Motor neuron (in vitro differentiated cells): ENCODE results near the gene MTRF1. TPM values are rescaled to one million over a fixed set of nuclear protein-coding genes. Genes with fewer than 3 reads are reported as not detected.

Experiments used
- ATAC-seq, 8 experiments: fragments of 200-7000 bp; cut with Tn5 transposase; replicated peaks in 6 of 8; 2 replicates each; pipeline ENCODE4 v1.8.0; 2021; ENCODE audit warnings: mild to moderate bottlenecking in 8 of 8, moderate library complexity in 8 of 8
- H3K27ac ChIP-seq, 2 donors: fragments of 250-450 bp; sonication (Bioruptor Pico); 2 replicates each; pipeline ENCODE4 v1.9.0; 2021; ENCODE audit warnings: antibody characterized with exemption in 2 of 2, mild to moderate bottlenecking in 2 of 2, moderate library complexity in 1 of 2
- H3K4me1 ChIP-seq, 2 donors: fragments of 250-450 bp; sonication (Bioruptor Pico); replicated peaks in 1 of 2; 2 replicates each; pipeline ENCODE4 v1.6.1; 2021; ENCODE audit warnings: antibody characterized with exemption in 2 of 2, mild to moderate bottlenecking in 2 of 2, moderate library complexity in 1 of 2
- H3K4me3 ChIP-seq, 5 donors: fragments of 250-450 bp; sonication (Bioruptor Pico); 2 replicates each; pipeline ENCODE4 v1.9.0; 2021; ENCODE audit warnings: antibody characterized with exemption in 5 of 5, mild to moderate bottlenecking in 5 of 5, moderate library complexity in 4 of 5
- WGBS, 10 experiments: fragments of 450-650 bp; shearing (Covaris generic); methylation state at CpG; one replicate each; pipeline ENCODE4 v1.0.0; 2022; 5-methylcytosine and 5-hydroxymethylcytosine counted together
- in situ Hi-C, 9 experiments: fragments of 400-800 bp; cut with MboI; loops; one replicate each; pipeline ENCODE4 v1.15.0; 2021; ENCODE audit warnings: low sequenced_read_pairs in 9 of 9, low pct_unique_long_range_greater_than_20kb in 2 of 9; ENCODE audit not compliant: unreplicated experiment in 9 of 9
- total RNA-seq, 8 experiments: library from RNA; unstranded; fragments of 300-600 nt; gene quantifications; 2 replicates each; pipeline versions ENCODE4 v1.2.3 to v1.2.4, GENCODE V29; 2022

Gene MTRF1, protein sequence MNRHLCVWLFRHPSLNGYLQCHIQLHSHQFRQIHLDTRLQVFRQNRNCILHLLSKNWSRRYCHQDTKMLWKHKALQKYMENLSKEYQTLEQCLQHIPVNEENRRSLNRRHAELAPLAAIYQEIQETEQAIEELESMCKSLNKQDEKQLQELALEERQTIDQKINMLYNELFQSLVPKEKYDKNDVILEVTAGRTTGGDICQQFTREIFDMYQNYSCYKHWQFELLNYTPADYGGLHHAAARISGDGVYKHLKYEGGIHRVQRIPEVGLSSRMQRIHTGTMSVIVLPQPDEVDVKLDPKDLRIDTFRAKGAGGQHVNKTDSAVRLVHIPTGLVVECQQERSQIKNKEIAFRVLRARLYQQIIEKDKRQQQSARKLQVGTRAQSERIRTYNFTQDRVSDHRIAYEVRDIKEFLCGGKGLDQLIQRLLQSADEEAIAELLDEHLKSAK
- total RNA-seq = 10 to 100 TPM in 4 of 8 experiments, 1 to 10 TPM in 4; 7.7 to 14.0 (median 9.9) TPM

DNA sequence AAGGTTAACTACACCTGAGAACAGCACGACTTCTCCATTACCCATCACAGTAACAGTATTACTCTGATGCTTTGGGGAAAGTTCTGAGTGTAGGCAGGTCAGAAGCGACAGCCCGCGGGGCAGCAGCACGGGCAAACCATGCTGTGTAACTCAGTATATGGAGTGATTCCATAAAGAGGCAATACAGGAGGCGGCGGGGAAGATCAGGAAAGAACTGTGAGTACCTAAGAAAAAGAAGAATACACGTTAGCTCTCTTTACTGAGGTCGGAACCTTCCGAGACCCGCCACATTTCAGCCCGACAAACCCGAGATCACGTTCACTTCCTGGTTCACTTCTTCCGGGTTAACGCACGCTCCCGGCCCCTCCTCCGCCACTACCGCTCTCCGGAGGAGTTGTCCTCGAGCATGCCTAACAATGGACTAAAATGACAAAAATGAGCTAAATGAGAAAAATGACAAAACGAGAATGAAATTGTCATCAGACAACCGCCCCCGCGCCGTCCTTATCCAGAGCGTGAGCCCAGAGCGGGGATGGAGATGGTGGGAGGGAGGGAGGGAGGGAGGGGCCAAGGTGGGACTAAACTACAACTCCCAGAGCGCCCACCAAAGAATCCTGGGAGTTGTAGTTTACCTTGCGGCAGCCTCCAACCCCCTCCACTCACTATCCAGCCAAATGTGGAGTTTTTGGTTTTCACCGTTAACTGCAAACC, at the start of gene MTRF1:
MTRF1 (minus strand) TSS at position 316 of the 711 bp plus-strand sequence. CDS start 2,669 bp downstream, outside the sequence.
- H3K4me3 ChIP-seq = peak within 1 kb of the TSS; percentile 45 to 92 (median 69)
- 0 to 6% (median 1%) methylated on average over 1 to 23 of the region's 32 CpGs; no CpG with 5 or more reads in 1 of the 10 experiments for WGBS, 10 experiments
- ATAC-seq = peak; percentile 98 to 99 (median 99)
- in situ Hi-C loops = no loop called here
- H3K4me1 ChIP-seq = peaks cover 0 to 4% of the 10 kb centered on the region in 2 donors
- peak within 1 kb of the TSS; percentile 88 to 89 for H3K27ac ChIP-seq

DNA sequence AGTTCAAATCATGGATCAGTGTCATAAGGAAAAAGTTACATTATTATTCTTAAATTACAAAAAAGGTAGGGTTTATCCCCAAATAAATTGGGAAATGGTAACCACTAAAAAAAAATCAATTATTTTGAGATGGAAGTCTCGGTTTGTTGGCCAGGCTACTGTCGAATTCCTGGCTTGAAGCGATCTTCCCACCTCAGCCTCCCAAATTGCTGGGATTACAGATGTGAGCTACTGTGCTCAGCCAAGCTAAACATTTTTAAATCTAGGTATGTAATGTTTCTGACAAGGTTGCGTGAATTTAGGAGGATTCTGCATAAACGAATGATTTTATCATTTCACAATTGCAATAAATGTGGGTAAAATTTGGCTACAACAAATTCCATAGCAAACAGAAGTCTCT, 49.7 kb upstream of the MTRF1 start:
- 0 to 50% (median 18%) methylated on average over 1 to 5 of the region's 5 CpGs for WGBS, 10 experiments
- no peak overlapping the region for H3K27ac ChIP-seq
- in situ Hi-C loops = no loop called here
- no peak for ATAC-seq
- H3K4me3 ChIP-seq = peak overlapping the region; percentile 66 to 96 (median 77)
- H3K4me1 ChIP-seq = peaks cover 7 to 11% of the 10 kb centered on the region in 2 donors

DNA sequence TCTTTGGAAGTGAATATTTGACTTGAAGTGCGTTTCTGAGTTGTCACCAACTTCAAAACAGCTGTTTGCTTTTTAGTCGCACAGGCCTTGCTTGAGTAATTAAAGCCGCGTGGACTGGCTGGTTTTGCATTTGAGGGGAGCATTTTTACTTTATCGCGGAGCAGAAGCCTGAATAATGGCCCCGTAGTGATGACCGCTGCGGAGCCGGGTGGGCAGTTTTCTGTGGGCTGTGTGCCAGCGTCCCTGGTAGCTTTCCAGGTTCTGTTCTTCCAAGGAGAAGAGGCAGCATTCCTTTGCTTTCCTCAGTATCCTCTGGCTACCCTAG, 48.8 kb upstream of the MTRF1 start:
- Histone ChIP-seq H3K4me1 (peaks cover 7 to 11% of the 10 kb centered on the region in 2 donors), H3K4me3 (peak overlapping the region; percentile 66 to 96 (median 77)), H3K27ac (no peak overlapping the region)
- 0 to 2% (median 0%) methylated on average over 1 to 10 of the region's 11 CpGs; no CpG with 5 or more reads in 1 of the 10 experiments for WGBS, 10 experiments
- ATAC-seq = peak in 4 of 8 experiments; percentile 1 to 9 (median 6)
- in situ Hi-C loops = no loop called here

DNA sequence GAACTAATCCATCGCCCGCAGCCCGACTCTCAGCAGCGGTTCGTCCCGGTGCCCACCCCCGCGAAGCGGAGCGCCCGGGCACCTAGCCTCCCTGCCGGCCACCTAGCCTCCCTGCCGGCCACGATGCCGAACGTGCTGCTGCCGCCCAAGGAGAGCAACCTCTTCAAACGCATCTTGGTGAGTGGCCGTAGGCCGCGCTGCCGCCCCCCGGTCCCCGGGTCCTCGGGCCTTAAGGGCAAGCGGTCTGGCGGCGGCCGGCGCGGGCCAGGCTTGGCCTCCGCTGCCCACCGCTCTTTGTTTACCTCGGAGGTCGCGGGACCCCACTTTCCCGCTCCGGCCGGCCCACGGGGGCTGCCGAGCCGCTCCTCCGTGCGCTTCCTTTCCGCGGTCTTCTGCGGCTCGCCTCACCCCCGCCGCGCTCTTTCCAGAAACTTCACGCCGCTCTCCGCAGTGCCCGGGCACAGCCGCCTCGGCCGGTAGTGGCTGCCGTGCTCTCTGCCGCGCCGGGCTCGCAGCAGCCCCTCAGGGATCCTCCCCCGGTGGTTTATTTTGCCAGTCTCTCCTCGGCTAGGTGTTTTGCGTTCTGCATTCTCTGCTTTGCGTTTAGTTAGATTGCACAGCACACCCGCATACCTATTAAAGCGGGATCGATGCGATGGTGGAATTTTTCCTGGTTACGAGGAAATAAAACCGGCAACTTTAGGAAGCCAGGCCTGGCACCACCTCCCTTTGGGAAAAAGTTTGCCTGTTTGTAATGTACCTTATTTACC, 48.2 kb upstream of the MTRF1 start:
- Histone ChIP-seq H3K4me1 (peaks cover 7 to 11% of the 10 kb centered on the region in 2 donors), H3K4me3 (peak overlapping the region; percentile 66 to 96 (median 77)), H3K27ac (peak overlapping the region; percentile 78 to 81)
- in situ Hi-C loops = no loop called here
- 0 to 5% (median 0%) methylated on average over 3 to 27 of the region's 73 CpGs; no CpG with 5 or more reads in 3 of the 10 experiments for WGBS, 10 experiments
- peak; percentile 46 to 65 (median 60) for ATAC-seq

DNA sequence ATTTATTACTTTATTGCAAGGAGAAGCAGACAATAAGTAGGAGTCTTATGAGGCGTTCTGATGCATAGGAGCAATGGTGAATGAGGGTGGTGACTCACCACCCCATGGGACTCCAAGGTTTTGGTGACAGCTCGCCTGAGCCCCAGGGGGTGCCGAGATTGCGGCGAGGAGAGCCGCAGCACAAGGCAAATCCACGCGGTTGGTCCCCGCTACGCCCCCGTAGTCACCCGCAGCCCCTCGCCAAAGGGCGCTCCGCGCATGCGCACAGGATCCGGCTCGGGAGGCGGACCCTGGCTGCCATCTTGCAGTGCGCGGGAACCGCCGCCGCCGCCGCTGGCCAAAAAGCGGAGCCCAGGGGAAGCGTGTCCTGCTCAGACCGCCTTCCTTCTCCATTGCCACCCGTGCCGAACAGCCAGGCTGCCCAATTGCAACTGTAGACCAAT, 47.6 kb upstream of the MTRF1 start, which contains the start of gene NAA16:
NAA16 (plus strand) TSS at position 305 of the 443 bp plus-strand sequence. CDS start 262 bp downstream, outside the sequence.
- peak within 1 kb of the TSS; percentile 66 to 96 (median 77) for H3K4me3 ChIP-seq
- H3K4me1 ChIP-seq = peaks cover 7 to 11% of the 10 kb centered on the region in 2 donors
- in situ Hi-C loops = no loop called here
- 0% methylated on average over 1 to 6 of the region's 32 CpGs; no CpG with 5 or more reads in 5 of the 10 experiments for WGBS, 10 experiments
- peak within 1 kb of the TSS; percentile 78 to 81 for H3K27ac ChIP-seq
- peak; percentile 65 to 98 (median 94) for ATAC-seq

DNA sequence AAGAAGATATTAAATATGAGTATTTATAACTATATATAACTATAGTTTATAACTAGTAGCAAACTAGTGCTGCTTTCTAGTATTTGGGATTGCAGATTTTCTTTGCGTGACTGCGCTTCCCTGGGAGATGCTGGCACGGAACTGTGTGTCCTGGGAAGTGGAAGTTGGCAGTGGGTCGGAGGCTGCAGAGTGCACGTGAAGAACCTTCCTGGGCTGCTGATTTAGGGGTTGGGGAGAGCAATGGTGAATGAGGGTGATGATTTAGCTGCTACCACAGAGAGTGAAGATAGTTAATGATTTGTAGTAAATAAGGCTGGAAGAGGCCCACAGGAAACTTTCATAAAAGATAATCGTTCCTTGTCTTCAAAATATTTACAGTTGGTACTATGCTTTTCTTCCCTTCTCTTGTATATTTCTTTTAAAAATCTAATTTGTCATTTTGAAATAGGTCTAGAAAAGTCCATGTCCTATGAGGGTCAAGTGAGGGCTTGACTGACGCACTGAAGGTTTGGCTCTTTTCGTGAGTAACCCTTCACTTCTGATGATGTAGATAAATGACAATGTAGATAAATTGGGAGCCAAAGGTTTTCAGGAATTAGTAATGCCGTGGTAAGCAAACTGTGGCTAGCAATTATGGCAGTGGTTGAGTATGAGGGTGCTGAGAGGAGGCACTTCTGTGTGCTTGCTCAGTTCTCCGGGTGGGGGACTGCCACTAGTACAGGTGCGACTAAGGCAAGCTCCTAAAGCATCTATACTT, 44.7 kb upstream of the MTRF1 start:
- WGBS, 10 experiments = 67 to 91% (median 83%) methylated on average over 4 to 10 of the region's 11 CpGs; no CpG with 5 or more reads in 1 of the 10 experiments
- Histone ChIP-seq H3K27ac (no peak overlapping the region), H3K4me3 (no peak overlapping the region), H3K4me1 (no peaks in the 10 kb centered on the region)
- in situ Hi-C loops = no loop called here
- no peak for ATAC-seq

DNA sequence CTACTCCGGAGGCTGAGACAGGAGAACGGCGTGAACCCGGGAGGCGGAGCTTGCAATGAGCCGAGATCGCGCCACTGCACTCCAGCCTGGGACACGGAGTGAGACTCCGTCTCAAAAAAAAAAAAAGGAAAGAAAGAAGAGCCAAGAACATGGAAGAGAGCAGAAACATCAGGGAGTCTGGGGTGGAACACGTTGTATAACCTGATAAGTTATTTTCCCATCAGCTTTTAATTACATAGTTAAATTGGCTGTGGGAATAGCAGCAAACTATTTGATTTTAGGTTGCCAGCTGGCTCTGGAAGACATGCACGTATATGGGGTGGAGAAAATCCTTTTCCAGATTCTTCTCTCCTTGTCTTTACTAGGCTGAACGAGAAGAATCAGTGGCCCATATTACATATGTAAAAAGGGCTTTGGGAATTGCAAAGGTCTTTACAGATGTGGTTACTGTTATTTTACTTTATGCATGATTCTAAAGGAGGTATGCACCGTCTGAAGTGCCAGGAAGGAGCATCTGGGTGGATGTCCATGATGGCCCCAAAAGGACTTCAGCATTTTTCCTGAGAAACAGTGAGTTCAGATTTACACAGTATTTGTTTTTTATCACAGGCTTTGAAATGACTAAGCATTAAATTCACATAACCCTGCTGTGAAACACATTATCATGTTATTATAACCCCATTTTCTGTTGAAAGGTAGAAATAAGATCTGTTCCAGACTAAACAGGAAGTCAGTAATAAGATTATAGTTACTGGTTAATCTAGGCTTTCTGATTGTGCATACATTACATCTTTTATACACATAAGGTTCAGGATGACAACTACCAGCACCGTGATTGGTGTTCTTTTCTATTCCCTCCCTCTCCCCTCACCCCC, 43.1 kb upstream of the MTRF1 start:
- ATAC-seq = peak in 3 of 8 experiments; percentile 9 to 56 (median 22)
- WGBS, 10 experiments = 0 to 92% (median 76%) methylated on average over 1 to 6 of the region's 15 CpGs; no CpG with 5 or more reads in 1 of the 10 experiments
- in situ Hi-C loops = no loop called here
- Histone ChIP-seq H3K4me3 (no peak overlapping the region), H3K27ac (no peak overlapping the region), H3K4me1 (no peaks in the 10 kb centered on the region)

DNA sequence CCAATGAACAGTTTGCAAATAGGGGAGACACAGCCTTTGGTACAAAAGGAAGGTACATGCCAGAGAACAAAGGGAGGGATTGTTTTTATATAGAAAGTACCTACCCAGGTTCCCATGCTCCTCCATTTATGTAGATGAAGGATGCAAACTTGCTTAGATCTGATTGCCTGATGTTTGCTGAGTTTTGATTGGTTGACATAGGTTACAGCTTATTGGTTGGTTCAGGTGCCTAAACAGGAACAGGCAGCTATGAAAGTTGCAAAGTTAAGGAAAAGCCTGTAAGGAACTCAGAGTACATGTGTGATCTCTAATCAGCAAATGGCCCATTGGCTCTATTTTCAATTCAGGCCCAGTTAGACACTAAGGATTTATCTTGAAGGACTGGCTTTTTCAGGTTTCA, 41.2 kb upstream of the MTRF1 start:
- no peak for ATAC-seq

DNA sequence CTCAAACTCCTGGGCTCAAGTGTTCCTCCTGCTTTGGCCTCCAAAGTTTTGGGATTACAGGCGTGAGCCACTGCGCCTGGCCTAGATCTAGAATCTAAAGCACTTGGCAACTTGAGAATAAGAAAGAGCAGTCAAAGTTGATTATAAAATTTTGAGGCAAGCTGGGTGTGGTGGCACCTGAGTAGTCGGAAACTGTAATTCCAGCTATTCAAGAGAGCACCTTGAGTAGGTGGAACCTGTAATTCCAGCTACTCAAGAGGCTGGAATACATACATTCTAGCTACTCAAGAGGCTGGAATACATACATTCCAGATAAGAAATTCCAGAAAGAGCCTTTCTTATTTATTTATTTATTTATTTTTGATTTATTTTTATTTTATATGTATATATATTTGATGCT, 39.4 kb upstream of the MTRF1 start:
- in situ Hi-C loops = no loop called here
- no peak overlapping the region for H3K4me3 ChIP-seq
- no peak for ATAC-seq
- no peaks in the 10 kb centered on the region for H3K4me1 ChIP-seq
- 20 to 100% (median 92%) methylated on average over 1 to 3 of the region's 3 CpGs; no CpG with 5 or more reads in 2 of the 10 experiments for WGBS, 10 experiments
- no peak overlapping the region for H3K27ac ChIP-seq

More for the DNA sequence above, 41.2 kb upstream of the MTRF1 start:
- in situ Hi-C loops = no loop called here
- Histone ChIP-seq H3K4me1 (no peaks in the 10 kb centered on the region), H3K27ac (no peak overlapping the region), H3K4me3 (no peak overlapping the region)

DNA sequence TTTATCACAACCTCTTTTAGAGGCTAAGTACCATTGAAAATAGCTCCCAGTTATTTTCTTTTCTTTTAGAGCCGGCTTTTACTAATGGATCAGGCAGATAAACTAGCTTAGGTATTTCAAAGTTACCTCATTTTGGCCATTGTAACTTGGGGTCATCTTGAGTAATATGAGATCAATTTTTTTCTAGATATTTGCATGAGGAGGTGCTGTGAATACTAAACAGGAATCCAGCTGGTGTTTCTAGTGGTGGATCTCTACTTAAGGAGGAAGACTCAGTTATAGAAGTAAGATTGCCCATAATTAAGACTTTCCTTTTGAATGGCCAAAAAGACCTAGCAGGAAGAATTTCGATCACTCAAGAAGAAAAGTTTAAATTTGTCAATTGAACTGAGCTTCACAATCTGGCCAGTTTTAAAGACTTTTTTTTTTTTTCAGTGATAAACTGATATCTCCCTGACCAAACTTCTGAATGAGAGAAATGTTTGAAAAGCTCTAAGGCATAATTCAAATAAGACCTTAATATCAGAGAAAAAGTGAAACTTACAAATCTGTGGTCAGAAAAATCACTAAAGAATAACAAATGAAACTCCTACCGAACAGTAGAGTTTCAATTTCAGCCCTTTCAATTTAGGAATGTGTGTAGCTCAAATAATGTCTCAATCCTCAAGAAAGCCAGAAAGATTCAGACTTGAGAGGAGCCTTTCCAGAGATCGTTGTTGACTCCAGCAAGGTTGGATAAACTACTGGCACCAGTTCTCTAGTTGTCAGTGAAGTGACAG, 36.1 kb upstream of the MTRF1 start:
- H3K4me3 ChIP-seq = no peak overlapping the region
- in situ Hi-C loops = no loop called here
- H3K27ac ChIP-seq = no peak overlapping the region
- ATAC-seq = no peak
- 60 to 100% (median 81%) methylated on average over 2 to 4 of the region's 4 CpGs for WGBS, 10 experiments
- H3K4me1 ChIP-seq = no peaks in the 10 kb centered on the region
